Inferior parietal cortex (tissue), 1 donor: ENCODE data around the gene CSF2.
"Not testable (repeated sequence)": the region's sequence is repeated elsewhere in the genome, so short reads cannot be mapped to it uniquely, and the experiment has no call there.

Experiments
- DNase-seq: peaks from one replicate; pipeline ENCODE4 v3.0.0-alpha.2; 2016; ENCODE audit errors: extremely low spot score

Gene CSF2

GRCh38 chr5:132108957-132109356, 35.4 kb downstream of the CSF2 start:
- not testable (repeated sequence) for DNase-seq

GRCh38 chr5:132109494-132110053, 36.0 kb downstream of the CSF2 start:
- no peak for DNase-seq

GRCh38 chr5:132110195-132110594, 36.6 kb downstream of the CSF2 start:
- DNase-seq: no peak

- DNase-seq: no peak
Observed at GRCh38 chr5:132110930-132111329, 37.3 kb downstream of the CSF2 start.

- DNase-seq: no peak
Observed at GRCh38 chr5:132112111-132112510, 38.5 kb downstream of the CSF2 start.

GRCh38 chr5:132114150-132115121, 40.8 kb downstream of the CSF2 start:
- no peak for DNase-seq

GRCh38 chr5:132115375-132115774, 41.8 kb downstream of the CSF2 start:
- no peak for DNase-seq

- no peak for DNase-seq
Observed at GRCh38 chr5:132116072-132116471, 42.5 kb downstream of the CSF2 start.

- DNase-seq: not testable (repeated sequence)
Observed at GRCh38 chr5:132116909-132117489, 43.4 kb downstream of the CSF2 start.

- DNase-seq: not testable (repeated sequence)
Observed at GRCh38 chr5:132120717-132121116, 47.1 kb downstream of the CSF2 start.

- DNase-seq: not testable (repeated sequence)
Observed at GRCh38 chr5:132122971-132123370, 49.4 kb downstream of the CSF2 start.

- DNase-seq: not testable (repeated sequence)
Observed at GRCh38 chr5:132123578-132123977, 50.0 kb downstream of the CSF2 start.
